ENCODE measurements around the gene FSD1L. TPM values are rescaled to one million over a fixed set of nuclear protein-coding genes. Genes with fewer than 3 reads are reported as not detected.

Gene FSD1L
- total and polyA plus RNA-seq, 2 experiments from 2014 or later, result 5.2 to 7.1 TPM

DNA sequence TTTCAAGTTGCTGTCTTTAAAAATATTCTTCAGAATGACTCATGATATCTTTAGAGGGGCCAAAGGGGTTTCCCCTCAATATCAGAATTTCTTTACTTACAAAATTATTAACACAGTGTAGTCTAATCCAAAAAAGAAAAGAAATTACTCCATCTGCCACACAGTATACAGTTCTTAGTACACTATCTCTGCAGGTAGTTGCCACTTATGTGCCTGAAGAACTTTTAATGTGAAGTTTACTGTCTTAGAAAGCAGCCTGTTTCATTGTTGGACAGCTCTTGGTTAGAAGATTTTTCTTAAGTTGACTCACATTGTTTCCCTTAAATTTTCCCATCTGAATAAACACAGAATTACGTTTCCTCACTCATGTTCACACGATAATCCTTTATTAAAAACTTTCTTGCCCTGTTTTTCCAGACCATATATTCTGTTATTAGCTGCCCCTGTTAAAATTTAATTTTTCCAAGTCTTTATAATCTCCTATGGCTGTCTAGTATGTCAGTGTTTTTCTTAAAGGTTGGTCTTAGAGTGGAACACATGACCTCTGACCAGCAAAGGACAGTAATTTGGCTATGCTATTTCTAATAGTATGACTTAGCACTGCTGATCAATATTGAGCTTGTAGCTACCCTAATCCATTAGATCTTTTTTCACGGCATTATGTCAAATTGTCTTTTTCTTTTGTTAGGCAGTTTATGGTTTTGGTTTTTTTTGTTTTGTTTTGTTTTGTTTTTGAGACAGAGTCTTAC lies 88.3 kb downstream of the FSD1L start:
- Histone ChIP-seq H3K36me3 (ENCODE audit: insufficient read depth) (no peaks in the 10 kb centered on the region), H3K4me3 (no peak overlapping the region), H3K4me2 (no peak overlapping the region), H3K27ac (ENCODE audit: low read depth) (no peak overlapping the region), H3K27me3 (ENCODE audit: insufficient read depth) (no peaks in the 10 kb centered on the region; the same call in 1 of the 2 replicates), H3F3A (replicated peaks; ENCODE audit: low read depth) (no peaks in the 10 kb centered on the region), H2AFZ (no peak overlapping the region), H3K9me2 (ENCODE audit: insufficient read depth) (no peaks in the 10 kb centered on the region), H3K4me1 (ENCODE audit: insufficient read depth) (no peaks in the 10 kb centered on the region), H3K79me2 (replicated peaks; ENCODE audit: insufficient read depth) (no peaks in the 10 kb centered on the region), H4K20me1 (replicated peaks; ENCODE audit: insufficient read depth) (no peaks in the 10 kb centered on the region; the same call in 1 of the 2 replicates)
- H3K27ac Mint-ChIP-seq, result no peak overlapping the region
- no peaks in the 10 kb centered on the region for H3K4me1 Mint-ChIP-seq
- H3K9me3 Mint-ChIP-seq, result no peaks in the 10 kb centered on the region
- no peak for DNase-seq (ENCODE audit: low spot score)
- no peaks in the 10 kb centered on the region for H3K27me3 Mint-ChIP-seq (ENCODE audit: insufficient read depth, low read depth, poor library complexity)
- no peak overlapping the region for H3K4me3 Mint-ChIP-seq
- TF ChIP-seq EZH2phosphoT487 (IDR thresholded peaks at IDR 0.05; ENCODE audit: unreplicated experiment), result no peak
- no peak for TF ChIP-seq CREB1 (CRISPR knock-in tag; IDR thresholded peaks at IDR 0.05; ENCODE audit: low read depth)
- TF ChIP-seq ZNF114 (CRISPR knock-in tag; IDR thresholded peaks at IDR 0.05), result no peak
- no peak for TF ChIP-seq NANOG (IDR thresholded peaks at IDR 0.05; ENCODE audit: borderline replicate concordance)
- no peak for TF ChIP-seq ZNF331 (CRISPR knock-in tag; IDR thresholded peaks at IDR 0.05; ENCODE audit: low read depth)
- TF ChIP-seq STAT1 (IDR thresholded peaks at IDR 0.05; ENCODE audit: unreplicated experiment), result no peak
- TF ChIP-seq CTCF (conservative IDR thresholded peaks at IDR 0.05; ENCODE audit: low read depth in 2 of 2), result no peak
- TF ChIP-seq ZNF462 (CRISPR knock-in tag; IDR thresholded peaks at IDR 0.05), result no peak
- TF ChIP-seq EZH2 (IDR thresholded peaks at IDR 0.05; ENCODE audit: low read depth, unreplicated experiment), result no peak
- no peak for TF ChIP-seq JUNB (IDR thresholded peaks at IDR 0.05; ENCODE audit: unreplicated experiment)
- TF ChIP-seq POLR2AphosphoS5 (IDR thresholded peaks at IDR 0.05; ENCODE audit: low read depth), result no peak
- TF ChIP-seq, protein P1, sequence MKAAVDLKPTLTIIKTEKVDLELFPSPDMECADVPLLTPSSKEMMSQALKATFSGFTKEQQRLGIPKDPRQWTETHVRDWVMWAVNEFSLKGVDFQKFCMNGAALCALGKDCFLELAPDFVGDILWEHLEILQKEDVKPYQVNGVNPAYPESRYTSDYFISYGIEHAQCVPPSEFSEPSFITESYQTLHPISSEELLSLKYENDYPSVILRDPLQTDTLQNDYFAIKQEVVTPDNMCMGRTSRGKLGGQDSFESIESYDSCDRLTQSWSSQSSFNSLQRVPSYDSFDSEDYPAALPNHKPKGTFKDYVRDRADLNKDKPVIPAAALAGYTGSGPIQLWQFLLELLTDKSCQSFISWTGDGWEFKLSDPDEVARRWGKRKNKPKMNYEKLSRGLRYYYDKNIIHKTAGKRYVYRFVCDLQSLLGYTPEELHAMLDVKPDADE (IDR thresholded peaks at IDR 0.05), result no peak
- TF ChIP-seq, protein P2, sequence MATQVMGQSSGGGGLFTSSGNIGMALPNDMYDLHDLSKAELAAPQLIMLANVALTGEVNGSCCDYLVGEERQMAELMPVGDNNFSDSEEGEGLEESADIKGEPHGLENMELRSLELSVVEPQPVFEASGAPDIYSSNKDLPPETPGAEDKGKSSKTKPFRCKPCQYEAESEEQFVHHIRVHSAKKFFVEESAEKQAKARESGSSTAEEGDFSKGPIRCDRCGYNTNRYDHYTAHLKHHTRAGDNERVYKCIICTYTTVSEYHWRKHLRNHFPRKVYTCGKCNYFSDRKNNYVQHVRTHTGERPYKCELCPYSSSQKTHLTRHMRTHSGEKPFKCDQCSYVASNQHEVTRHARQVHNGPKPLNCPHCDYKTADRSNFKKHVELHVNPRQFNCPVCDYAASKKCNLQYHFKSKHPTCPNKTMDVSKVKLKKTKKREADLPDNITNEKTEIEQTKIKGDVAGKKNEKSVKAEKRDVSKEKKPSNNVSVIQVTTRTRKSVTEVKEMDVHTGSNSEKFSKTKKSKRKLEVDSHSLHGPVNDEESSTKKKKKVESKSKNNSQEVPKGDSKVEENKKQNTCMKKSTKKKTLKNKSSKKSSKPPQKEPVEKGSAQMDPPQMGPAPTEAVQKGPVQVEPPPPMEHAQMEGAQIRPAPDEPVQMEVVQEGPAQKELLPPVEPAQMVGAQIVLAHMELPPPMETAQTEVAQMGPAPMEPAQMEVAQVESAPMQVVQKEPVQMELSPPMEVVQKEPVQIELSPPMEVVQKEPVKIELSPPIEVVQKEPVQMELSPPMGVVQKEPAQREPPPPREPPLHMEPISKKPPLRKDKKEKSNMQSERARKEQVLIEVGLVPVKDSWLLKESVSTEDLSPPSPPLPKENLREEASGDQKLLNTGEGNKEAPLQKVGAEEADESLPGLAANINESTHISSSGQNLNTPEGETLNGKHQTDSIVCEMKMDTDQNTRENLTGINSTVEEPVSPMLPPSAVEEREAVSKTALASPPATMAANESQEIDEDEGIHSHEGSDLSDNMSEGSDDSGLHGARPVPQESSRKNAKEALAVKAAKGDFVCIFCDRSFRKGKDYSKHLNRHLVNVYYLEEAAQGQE (IDR thresholded peaks at IDR 0.05; ENCODE audit: unreplicated experiment), result no peak
- H3K36me3 Mint-ChIP-seq (ENCODE audit: low read depth), result no peaks in the 10 kb centered on the region
- no peak for ATAC-seq
